Prostate gland (tissue), 2 donors: Measurements from ENCODE around the gene EPS8L1.

Experiments used
- CTCF ChIP-seq, 4 experiments: fragments of 200-600 bp in 2 of 4; fragments of 450-650 bp in 2 of 4; sonication (generic) in 2 of 4; IDR thresholded peaks; 1 replicate in 3 of 4; 2 replicates in 1 of 4; pipeline ENCODE4 v1.5.1; 2016 to 2019; ENCODE audit warnings: antibody characterized with exemption in 4 of 4, mild to moderate bottlenecking in 2 of 4, moderate library complexity in 2 of 4
- POLR2A ChIP-seq: fragments of 450-650 bp; IDR thresholded peaks from one replicate; pipeline ENCODE4 v1.6.1; 2016; ENCODE audit warnings: antibody characterized with exemption, mild to moderate bottlenecking

- TF ChIP-seq CTCF (IDR thresholded peaks at IDR 0.05) (no peak), POLR2A (no peak)
Measured at GRCh38 chr19:55079400-55080038, 3.9 kb downstream of the EPS8L1 start.
